ENCODE data around the gene SLC48A1.

Gene SLC48A1

GRCh38 chr12:47773062-47773857 is at the start of gene SLC48A1:
SLC48A1 (plus strand) TSS chr12:47773238; CDS start chr12:47773305, 67 bp downstream.
- H3K27me3 ChIP-seq (replicated peaks), result no peaks in the 10 kb centered on the region
- no peak for DNase-seq
- TF ChIP-seq, protein P1, sequence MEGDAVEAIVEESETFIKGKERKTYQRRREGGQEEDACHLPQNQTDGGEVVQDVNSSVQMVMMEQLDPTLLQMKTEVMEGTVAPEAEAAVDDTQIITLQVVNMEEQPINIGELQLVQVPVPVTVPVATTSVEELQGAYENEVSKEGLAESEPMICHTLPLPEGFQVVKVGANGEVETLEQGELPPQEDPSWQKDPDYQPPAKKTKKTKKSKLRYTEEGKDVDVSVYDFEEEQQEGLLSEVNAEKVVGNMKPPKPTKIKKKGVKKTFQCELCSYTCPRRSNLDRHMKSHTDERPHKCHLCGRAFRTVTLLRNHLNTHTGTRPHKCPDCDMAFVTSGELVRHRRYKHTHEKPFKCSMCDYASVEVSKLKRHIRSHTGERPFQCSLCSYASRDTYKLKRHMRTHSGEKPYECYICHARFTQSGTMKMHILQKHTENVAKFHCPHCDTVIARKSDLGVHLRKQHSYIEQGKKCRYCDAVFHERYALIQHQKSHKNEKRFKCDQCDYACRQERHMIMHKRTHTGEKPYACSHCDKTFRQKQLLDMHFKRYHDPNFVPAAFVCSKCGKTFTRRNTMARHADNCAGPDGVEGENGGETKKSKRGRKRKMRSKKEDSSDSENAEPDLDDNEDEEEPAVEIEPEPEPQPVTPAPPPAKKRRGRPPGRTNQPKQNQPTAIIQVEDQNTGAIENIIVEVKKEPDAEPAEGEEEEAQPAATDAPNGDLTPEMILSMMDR (IDR thresholded peaks at IDR 0.05; ENCODE audit: low read depth, low read length, missing control alignments), result peak; percentile 43
- no peaks in the 10 kb centered on the region for H3K36me3 ChIP-seq (replicated peaks)
- in situ Hi-C loops (cut with HindIII; ENCODE audit: low pct_ligation_motif_present, low sequenced_read_pairs), result no loop called here
- no peak within 1 kb of the TSS for H3K27ac ChIP-seq
- H3K4me3 ChIP-seq (ENCODE audit: low read depth, low read length), result peak within 1 kb of the TSS; percentile 55

DNA sequence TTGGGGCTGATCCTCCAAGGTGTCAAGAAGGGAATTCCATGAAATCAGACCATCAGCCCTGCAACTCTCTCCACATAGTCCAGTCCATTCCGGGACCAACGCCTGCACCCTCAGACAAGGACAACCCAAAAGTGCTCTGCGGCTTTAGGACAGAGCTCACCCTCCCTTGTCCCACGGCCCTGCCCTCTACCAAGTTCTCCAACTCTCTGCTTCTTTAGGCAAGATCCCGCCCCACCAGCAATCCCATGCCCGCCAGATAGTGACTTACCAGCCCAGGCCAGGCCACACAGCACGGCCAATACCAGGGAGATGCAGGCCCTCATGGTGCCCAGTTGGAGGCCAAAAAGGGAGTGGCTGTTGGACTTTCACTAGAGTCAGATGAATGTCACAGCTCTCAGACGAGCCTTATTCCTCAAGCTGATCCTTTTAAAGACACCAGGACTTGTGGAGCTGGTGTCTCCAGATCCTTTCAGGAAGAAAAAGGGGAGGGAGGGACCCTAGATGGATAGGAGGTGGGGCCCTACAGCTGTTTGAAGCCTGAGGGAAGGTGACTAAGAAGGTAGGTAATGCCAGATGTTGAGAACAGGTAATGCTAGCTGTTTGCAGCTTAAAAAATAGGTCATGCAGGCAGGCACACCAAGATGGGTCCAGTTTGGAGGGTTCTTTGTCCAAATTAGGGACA is 47.8 kb upstream of the SLC48A1 start, which contains the start of gene ENDOU:
ENDOU (minus strand) TSS at position 400 of the 682 bp plus-strand sequence; CDS start at position 323, 77 bp downstream.
- Histone ChIP-seq H3K4me3 (ENCODE audit: low read depth, low read length) (no peak within 1 kb of the TSS), H3K27me3 (replicated peaks) (no peaks in the 10 kb centered on the region), H3K36me3 (replicated peaks) (no peaks in the 10 kb centered on the region), H3K27ac (no peak within 1 kb of the TSS)
- TF ChIP-seq, protein P1 (IDR thresholded peaks at IDR 0.05; ENCODE audit: low read depth, low read length, missing control alignments), result no peak
- in situ Hi-C loops (cut with HindIII; ENCODE audit: low pct_ligation_motif_present, low sequenced_read_pairs), result no loop called here
- no peak for DNase-seq

DNA sequence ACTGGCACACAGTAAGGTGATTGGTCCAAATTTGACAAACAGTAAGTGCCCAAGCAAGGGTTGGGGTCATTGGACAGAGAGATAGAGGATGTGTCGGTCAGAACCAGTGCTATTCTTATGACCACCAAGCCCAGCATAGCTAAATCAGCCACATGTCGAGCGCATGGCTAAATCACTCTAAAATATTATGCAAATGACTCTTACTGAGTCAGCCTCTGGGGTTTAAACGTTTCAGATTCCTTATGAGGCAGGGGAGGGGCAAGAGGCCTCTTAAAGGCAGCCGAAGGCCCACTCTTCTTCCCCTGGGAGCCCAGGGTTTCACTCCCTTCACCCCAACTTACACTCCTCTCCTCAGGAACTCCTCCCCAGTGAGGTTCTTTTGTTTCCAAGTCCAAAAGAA is 47.1 kb upstream of the SLC48A1 start:
- TF ChIP-seq, protein P1 (IDR thresholded peaks at IDR 0.05; ENCODE audit: low read depth, low read length, missing control alignments), result no peak
- DNase-seq, result peak; percentile 43
- no peaks in the 10 kb centered on the region for H3K27me3 ChIP-seq (replicated peaks)
- H3K36me3 ChIP-seq (replicated peaks), result no peaks in the 10 kb centered on the region
- no peak overlapping the region for H3K27ac ChIP-seq
- in situ Hi-C loops (cut with HindIII; ENCODE audit: low pct_ligation_motif_present, low sequenced_read_pairs), result no loop called here
- H3K4me3 ChIP-seq (ENCODE audit: low read depth, low read length), result no peak overlapping the region

DNA sequence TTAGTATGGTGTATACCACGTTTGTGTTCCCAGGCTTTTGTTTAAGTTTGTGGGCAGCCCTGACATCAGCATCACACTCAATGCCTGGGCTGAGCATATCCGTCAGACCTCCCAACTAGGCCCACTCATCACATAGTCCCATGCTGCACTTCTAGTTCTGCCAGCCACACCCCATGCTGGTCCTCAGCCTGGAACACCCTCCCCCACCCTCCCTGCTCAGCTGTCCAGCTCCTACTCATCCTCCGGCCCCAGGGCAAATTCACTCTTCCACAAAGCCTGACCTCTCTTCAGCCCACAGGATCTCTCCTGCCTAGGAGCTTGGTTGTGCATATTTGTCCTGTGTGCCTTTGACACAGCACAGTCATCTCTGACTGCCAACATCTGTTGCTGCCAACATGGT is 43.8 kb upstream of the SLC48A1 start:
- Histone ChIP-seq H3K27ac (no peak overlapping the region), H3K4me3 (ENCODE audit: low read depth, low read length) (no peak overlapping the region), H3K36me3 (replicated peaks) (no peaks in the 10 kb centered on the region), H3K27me3 (replicated peaks) (no peaks in the 10 kb centered on the region)
- DNase-seq, result no peak
- TF ChIP-seq, protein P1 (IDR thresholded peaks at IDR 0.05; ENCODE audit: low read depth, low read length, missing control alignments), result no peak
- in situ Hi-C loops (cut with HindIII; ENCODE audit: low pct_ligation_motif_present, low sequenced_read_pairs), result no loop called here

DNA sequence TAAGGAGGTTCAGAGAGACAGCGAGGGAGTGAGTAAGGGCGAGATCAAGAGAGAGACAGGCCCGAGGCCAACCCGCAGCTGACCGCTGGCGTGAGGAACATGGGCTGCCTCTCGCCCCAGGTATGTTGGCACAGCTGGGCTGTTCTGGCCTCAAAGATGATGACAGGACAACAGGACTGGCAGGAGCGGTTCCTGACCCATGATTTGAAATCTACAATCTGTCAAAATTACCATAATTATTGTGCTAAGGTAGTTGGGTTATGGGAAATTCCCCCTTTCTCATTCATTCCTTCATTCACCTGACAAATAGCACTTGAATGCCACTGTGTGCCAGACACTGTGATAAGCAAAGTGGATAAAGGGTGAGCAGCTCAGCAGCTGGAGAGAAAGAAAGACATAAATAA is 42.7 kb upstream of the SLC48A1 start:
- Histone ChIP-seq H3K36me3 (replicated peaks) (no peaks in the 10 kb centered on the region), H3K4me3 (ENCODE audit: low read depth, low read length) (no peak overlapping the region), H3K27ac (no peak overlapping the region), H3K27me3 (replicated peaks) (no peaks in the 10 kb centered on the region)
- DNase-seq, result no peak
- in situ Hi-C loops (cut with HindIII; ENCODE audit: low pct_ligation_motif_present, low sequenced_read_pairs), result no loop called here
- TF ChIP-seq, protein P1 (IDR thresholded peaks at IDR 0.05; ENCODE audit: low read depth, low read length, missing control alignments), result no peak

Data from brain microvascular endothelial cell (primary cell).